NK-92 (cell line): Measurements from ENCODE around the gene LRRC61.

Experiments used
- DNase-seq: peaks from one replicate; lab custom pipeline; 2025; ENCODE audit not compliant: unreplicated experiment; lab: John Stamatoyannopoulos, UW

LRRC61 gene

DNA sequence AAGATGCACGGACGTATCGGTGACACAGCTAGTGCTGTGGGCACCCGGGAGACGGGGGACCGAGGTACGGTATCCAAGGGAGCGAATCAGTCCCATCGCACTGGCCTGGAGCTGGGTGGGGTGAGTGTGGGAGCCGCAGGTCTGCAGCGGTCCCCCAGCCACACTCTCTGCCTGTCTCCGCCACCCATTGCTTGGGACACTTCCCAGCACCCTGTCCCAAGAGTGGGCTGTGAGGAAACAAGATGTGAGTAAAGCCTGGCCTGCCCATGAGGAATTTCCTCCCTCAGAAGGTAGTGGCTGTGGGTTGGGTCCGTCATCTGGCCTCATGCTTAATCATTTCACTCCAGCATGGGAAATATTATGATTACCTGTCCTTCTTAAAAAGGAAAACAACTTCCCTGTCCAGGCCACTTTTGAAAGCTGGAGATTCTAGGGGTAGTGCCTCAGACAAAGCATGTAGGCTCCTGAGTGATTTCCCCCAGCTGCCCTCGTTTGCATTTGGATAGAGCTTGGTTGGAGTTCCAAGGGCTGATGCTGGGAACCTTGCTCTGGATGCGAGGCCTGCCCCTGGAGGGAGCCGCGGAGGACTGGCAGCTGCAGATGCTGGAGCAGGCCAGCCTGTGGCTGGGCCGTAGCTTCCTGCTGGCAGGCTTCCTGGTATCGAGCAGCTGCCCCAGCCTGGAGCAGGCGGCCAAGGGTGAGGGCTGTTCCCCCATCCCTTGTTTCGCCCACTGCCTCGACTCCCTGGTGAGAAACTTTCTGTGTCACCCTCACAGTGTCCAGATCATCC lies 6.4 kb downstream of the LRRC61 start:
- DNase-seq: no peak

DNA sequence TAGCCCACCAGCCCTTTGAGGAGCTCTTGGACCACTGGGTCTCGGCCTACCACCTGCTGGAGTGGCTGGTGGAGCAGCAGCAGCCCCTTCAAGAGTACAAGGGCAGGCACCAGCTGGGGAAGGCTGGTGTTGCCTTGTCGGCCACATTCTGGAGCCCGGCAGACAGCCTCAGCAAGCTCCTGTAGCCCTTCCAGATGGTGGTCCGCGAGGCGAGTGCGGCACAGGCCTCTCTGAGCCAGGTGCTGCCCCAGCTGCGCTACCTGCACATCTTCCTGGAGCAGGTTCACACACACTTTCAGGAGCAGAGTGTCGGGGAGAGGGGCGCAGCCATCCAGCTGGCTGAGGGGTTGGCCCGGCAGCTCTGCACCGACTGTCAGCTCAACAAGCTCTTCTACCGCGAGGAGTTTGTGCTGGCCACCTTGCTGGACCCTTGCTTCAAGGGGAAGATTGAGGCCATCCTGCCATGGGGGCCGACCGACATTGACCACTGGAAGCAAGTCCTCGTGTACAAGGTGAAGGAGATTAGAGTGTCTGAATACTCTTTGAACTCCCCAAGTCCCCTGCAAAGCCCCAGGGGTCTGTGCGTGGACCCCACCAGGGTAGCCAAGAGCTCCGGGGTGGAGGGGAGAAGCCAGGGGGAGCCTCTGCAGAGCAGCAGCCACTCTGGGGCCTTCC lies 7.2 kb downstream of the LRRC61 start:
- no peak for DNase-seq

DNA sequence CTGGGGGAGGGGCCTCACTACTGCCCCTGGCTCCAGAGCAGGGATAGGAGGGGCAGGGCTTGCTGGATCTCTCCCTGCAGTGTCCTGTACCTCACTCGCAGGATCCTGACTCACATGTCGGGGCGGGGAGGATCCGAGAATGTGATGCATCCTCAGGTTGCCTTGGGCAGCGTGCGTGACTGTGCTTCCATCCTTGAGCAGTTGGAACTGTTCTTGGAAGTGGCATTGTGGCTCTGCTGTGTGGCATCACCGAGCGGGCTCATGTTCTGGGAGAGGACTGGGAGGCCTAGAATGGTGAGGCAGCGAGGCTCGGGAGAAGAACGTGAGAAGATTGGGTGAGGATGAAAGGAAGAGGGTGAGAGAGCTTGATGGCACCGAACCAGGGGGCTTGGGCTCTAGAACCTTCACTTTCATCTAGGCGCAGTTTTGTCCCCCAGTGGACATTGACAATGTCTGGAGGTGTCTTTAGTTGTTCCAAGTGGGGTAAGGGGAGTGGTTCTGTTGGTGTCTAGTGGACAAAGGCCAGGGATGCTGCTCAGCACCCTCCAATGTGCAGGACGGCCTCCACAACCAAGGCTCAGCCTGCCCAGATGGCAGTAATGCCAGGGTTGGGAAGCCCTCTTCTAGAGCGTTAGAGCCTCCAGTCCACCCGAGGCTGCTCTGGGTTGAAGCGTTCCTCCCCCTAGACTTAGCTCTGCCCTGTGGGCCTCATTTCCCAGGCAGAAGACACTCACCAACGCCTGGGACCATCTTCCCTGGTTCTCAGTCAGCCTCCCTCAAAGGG lies 9.9 kb downstream of the LRRC61 start:
- DNase-seq: no peak

GRCh38 chr7:150333659-150334058 lies 10.5 kb downstream of the LRRC61 start:
- DNase-seq: no peak

DNA sequence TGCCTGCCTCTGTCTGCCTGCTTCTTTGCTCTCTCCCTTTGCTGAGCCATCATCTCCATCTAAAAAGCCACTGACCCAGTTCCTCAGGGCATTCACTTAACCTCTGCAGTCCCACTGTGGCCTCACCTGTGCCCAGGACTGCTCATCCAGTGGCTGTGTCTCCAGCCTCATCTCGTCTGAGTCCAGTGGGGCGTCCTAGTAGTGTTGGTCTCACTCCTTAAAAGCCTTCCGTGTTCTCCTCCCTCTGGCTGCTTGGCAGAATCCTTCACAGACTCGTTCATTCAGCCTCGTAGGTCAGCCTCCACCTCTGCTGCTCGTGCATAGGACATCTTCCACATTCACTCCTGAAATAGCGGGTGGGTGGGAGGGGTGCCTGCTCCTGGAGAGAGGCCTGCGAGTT lies 11.0 kb downstream of the LRRC61 start:
- no peak for DNase-seq

DNA sequence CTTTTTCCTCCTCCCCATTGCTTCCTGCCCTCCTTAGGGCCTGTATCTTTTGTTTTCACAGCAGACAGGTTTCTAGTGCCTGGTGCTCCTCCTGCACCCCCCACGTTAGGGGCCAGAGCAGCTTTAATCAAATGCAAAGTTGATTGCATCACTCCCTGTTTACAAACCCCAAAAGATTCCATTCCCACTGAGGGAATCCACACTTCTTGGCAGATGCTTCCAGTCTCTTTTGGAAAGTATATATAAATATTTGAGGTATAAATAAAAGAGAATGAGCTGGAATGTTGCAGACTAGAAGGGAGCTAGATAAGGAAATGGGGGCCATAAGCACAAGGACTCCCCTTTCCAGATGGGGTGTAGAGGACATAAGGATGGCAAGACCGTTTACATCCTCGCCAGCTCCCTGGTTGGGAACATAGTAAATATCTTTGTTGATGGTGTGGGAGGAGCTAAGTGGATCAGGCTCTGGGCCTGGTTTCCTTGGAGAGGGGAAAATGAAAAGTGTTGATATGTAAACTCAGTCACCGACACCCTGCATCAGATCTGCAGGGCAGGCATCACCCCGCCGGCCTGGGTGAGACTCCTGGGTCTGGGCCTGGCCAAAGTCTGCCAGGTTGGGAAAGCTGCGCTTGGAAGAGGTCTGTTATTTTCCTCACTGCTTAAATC lies 12.1 kb downstream of the LRRC61 start:
- DNase-seq: no peak

GRCh38 chr7:150335774-150336112 lies 12.6 kb downstream of the LRRC61 start:
- no peak for DNase-seq

- DNase-seq: no peak
These were observed 13.6 kb downstream of the LRRC61 start for GRCh38 chr7:150336746-150337145.

DNA sequence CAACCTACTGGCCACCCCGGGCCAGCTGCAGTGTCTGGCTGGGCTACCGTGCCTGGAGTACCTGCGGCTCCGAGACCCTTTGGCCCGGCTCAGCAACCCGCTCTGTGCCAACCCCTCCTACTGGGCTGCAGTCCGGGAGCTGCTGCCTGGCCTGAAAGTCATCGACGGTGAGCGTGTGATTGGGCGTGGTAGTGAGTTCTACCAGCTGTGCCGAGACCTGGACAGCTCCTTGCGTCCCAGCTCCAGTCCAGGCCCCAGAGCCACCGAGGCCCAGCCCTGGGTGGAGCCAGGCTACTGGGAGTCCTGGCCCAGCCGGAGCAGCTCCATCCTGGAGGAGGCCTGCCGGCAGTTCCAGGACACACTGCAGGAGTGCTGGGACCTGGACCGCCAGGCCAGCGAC lies 14.0 kb downstream of the LRRC61 start:
- no peak for DNase-seq

DNA sequence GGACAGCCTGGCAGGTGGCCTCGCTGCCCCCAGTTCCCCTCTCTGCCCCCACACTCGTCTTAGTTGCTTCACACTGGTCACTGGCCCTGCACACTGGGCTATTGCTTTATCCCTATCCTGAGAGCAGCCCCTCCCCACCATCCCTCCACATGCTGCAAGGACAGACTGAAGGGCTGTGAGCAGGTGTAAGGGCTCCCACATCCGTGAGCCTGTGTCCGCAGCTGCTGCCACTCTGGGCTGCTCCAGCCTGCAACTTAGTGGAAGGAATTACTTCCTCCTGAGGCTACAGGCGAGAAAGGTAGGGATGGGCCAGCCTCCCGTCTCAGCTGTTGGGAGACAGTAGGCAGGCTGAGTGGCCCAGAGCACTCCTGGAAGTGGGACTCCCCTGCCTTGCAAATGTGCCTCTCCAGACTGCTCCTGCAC lies 14.5 kb downstream of the LRRC61 start:
- no peak for DNase-seq

GRCh38 chr7:150338166-150338829 lies 15.1 kb downstream of the LRRC61 start:
- no peak for DNase-seq

- no peak for DNase-seq
These were observed 16.3 kb downstream of the LRRC61 start for GRCh38 chr7:150339409-150339809.

DNA sequence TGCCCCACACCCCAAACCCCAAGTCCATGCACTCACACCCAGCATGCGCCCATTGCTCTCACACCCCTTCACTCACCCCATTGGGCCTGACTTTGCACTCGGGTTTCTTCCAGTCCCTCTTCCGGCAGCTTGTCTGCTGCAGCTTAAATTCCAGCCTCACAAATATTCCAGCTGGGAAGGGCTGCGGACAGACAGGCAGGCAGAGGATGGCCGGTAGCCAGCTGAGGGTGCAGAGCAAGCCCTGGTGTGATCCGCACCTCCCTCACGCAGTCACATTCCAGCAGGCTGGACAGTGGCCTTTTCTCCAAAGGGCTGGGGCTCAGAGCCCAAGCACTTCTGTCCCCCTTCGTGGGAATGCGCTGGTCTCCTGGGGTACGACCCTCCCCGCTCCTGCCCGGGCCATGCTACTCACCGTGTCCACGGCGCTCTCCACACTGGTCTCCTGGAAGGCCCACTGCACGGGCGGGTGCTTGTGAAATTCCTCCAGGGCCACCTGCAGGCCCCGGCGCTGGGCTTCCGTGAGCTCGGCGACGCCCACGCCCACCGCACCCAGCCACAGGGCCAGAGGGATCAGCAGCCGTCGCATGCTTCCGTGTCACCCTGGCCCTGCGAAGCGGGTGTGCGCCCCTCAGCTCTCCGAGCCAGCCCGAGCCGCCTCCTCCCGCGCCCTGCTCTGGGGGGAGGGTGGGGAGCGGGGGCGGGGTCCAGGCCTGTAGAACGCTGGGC lies 17.0 kb downstream of the LRRC61 start:
- no peak for DNase-seq

GRCh38 chr7:150340875-150341262 lies 17.7 kb downstream of the LRRC61 start:
- DNase-seq: no peak

- no peak for DNase-seq
These were observed 18.3 kb downstream of the LRRC61 start, which contains the start of gene RARRES2 for GRCh38 chr7:150341263-150342120. TSS of gene RARRES2 (minus strand) at chr7:150341629. CDS start at chr7:150340609, 1,020 bp downstream.

DNA sequence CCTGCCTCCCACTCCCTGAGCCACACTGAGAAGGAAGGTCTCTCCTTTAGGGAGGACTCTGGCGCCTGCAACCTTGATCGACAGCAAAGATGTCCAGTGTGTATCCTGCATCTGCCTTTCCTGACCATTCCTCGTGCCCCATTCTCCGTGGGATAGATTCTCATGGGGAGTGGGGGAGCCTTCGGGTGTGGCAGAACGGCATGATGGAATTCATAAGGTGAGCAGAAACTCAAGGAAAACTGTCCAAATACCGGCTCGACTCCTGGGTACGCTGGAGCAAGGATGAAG lies 18.9 kb downstream of the LRRC61 start:
- no peak for DNase-seq

DNA sequence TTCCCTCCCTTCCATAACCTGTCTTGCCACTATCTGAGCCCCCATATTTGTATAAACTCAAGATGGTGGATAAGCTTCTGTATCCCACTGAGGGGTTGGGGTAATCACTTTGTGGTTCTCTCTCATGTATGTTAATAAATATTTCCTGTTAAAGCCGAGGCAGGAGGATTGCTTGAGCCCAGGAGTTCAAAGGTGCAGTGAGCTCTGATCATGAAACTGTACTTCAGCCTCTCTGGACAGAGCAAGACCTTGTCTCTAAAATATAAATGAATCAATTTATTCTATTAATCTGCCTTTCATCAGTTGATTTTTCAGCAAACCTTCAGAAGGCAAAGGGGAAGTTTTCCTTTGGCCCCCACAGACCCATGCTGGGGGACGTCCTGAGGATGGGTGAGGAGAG lies 20.1 kb downstream of the LRRC61 start:
- no peak for DNase-seq

DNA sequence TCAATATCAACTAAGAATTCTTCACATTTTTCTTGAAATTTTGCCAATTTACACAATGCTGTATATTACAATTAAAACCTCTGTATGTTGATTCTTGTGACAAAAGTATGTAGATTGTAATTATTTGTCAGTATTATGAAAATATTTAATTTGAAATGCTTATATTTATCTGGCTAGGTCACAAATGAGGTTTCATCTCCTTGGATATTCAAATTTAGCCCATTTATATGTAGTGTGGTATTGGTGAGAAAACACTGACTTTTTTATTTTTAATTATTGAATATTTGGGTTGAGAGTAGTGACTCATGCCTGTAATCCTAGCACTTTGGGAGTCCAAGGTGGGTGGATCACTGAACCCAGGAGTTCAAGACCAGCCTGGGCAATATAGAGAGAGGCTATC lies 21.1 kb downstream of the LRRC61 start:
- DNase-seq: no peak

DNA sequence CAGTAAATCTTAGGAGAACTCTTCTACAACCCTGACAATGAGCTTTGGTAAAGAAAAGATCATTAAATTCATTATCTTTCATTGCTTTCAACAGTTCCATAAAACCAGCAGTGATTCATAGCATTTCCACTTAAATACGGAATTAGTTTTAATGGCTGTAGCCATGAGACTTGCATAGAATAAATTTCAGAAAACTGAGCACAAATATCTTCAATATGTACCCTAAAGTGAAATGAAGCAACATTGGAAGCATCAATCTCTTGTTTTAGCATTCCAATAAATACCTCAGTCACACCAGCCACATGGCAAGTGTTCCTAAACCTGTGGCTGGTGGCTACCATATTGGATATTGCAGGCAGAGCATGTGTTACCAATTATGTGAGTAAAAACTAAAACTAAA lies 21.9 kb downstream of the LRRC61 start:
- DNase-seq: no peak
